ENCODE data around the gene KCNK15. TPM values are rescaled to one million over a fixed set of nuclear protein-coding genes. Genes with fewer than 3 reads are reported as not detected.

KCNK15 gene
- total RNA-seq, 1 donor from 2014 or later: 0.21 TPM

DNA sequence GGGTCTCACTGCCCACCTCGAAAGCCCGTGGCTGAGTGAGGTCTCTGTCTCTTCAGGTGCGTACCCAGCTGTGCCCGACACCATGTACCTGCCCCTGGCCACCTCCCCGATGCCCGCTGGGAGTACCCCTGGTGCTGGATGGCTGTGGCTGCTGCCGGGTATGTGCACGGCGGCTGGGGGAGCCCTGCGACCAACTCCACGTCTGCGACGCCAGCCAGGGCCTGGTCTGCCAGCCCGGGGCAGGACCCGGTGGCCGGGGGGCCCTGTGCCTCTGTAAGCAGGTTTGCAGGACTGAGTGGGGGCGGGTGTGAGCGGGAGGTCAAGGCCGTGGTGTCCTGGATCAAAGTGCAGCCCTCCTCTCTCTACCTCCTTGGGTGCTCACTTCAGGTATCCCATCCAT, 25.8 kb upstream of the KCNK15 start:
- no peak overlapping the region for H3K27ac ChIP-seq
- H3K36me3 Mint-ChIP-seq: no peaks in the 10 kb centered on the region

DNA sequence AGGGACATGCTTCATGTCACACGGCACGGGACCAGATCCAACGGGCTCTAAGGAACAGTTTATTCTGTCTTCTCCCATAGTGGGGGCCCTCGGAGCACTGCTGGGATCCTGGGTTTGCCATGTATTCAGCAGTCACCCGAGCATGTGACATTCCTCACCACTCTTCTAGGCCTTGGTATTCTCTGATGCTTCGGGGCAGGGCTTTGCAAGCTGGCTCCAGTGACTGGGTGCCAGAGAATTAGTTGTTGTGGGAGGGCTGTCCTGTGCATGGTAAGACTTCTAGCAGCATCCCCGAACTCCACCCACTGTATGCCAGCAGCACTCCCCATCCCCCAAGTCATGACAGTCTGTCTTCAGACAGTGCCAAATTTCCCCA, 25.1 kb upstream of the KCNK15 start:
- DNase-seq (ENCODE audit: low spot score): no peak
- Histone ChIP-seq H3K36me3 (no peaks in the 10 kb centered on the region), H3K4me2 (no peak overlapping the region), H3K4me1 (no peaks in the 10 kb centered on the region), H3K4me3 (no peak overlapping the region), H3K9ac (no peak overlapping the region), H3K27me3 (no peaks in the 10 kb centered on the region), H3F3A (ENCODE audit: low read depth) (no peaks in the 10 kb centered on the region), H3K9me3 (ENCODE audit: low read depth) (no peaks in the 10 kb centered on the region), H2AFZ (replicated peaks) (no peak overlapping the region), H3K27ac (no peak overlapping the region), H4K20me1 (ENCODE audit: low read depth) (no peaks in the 10 kb centered on the region), H3K79me2 (ENCODE audit: low read depth) (no peaks in the 10 kb centered on the region)
- Mint-ChIP-seq H3K27ac (peak overlapping the region; percentile 47), H3K27me3 (ENCODE audit: insufficient read depth, low read depth) (peaks cover 9% of the 10 kb centered on the region), H3K9me3 (no peaks in the 10 kb centered on the region), H3K4me3 (no peak overlapping the region), H3K4me1 (peaks cover 8% of the 10 kb centered on the region), H3K36me3 (no peaks in the 10 kb centered on the region)
- no peak for TF ChIP-seq CTCF (IDR thresholded peaks at IDR 0.05)
- no peak for TF ChIP-seq EZH2phosphoT487 (IDR thresholded peaks at IDR 0.05)
- TF ChIP-seq EZH2 (IDR thresholded peaks at IDR 0.05): no peak

More for the DNA sequence above, 25.8 kb upstream of the KCNK15 start:
- H2AFZ ChIP-seq (replicated peaks): no peak overlapping the region
- H3K4me1 ChIP-seq: no peaks in the 10 kb centered on the region
- no peak overlapping the region for H3K4me3 ChIP-seq
- H3K36me3 ChIP-seq: no peaks in the 10 kb centered on the region
- no peaks in the 10 kb centered on the region for H3K9me3 ChIP-seq (ENCODE audit: low read depth)
- peaks cover 8% of the 10 kb centered on the region for H3K4me1 Mint-ChIP-seq
- H3K4me2 ChIP-seq: no peak overlapping the region
- H3K9me3 Mint-ChIP-seq: no peaks in the 10 kb centered on the region
- H3K27ac Mint-ChIP-seq: no peak overlapping the region
- no peak overlapping the region for H3K4me3 Mint-ChIP-seq
- no peak overlapping the region for H3K9ac ChIP-seq
- peaks cover 10% of the 10 kb centered on the region for H3K27me3 Mint-ChIP-seq (ENCODE audit: insufficient read depth, low read depth)
- no peaks in the 10 kb centered on the region for H3K27me3 ChIP-seq
- no peak for DNase-seq (ENCODE audit: low spot score)
- TF ChIP-seq EZH2phosphoT487 (IDR thresholded peaks at IDR 0.05) (no peak), EZH2 (IDR thresholded peaks at IDR 0.05) (no peak), CTCF (IDR thresholded peaks at IDR 0.05) (no peak)
- no peaks in the 10 kb centered on the region for H3K79me2 ChIP-seq (ENCODE audit: low read depth)
- no peaks in the 10 kb centered on the region for H4K20me1 ChIP-seq (ENCODE audit: low read depth)
- no peaks in the 10 kb centered on the region for H3F3A ChIP-seq (ENCODE audit: low read depth)

DNA sequence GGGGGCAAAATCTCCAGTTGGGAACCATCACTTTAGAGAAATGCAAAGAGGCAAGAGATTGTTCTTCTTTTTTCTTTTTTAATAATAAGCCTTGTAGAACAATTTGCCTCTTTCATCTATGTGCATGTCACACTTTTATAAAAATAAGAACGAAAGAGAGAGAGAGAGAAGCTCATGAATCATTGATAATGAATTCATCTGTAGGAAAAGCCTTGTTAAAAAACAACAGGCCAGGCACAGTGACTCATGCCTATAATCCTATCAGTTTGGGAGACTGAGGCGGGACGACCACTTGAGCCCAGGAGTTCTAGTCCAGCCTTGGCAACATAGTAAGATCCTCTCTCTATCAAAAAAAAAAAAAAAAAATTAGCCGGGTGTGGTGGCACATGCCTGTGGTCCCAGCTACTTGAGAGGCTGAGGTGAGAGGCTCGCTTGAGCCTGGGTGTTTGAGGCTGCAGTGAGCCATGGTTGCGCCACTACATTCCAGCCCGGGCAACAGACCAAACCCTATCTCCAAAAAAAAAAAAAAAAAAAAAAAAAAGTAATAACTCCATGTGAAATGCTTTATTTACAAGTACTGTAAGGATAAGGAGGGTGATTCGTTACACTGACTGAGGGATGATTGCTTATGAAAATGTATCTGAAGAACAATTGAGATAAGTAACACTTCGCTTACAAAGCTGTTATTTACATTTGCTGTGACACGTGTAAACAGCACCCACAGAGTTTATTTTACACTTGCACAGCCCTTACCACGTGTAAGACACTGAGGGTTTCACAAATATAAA, 24.5 kb upstream of the KCNK15 start:
- Histone ChIP-seq H2AFZ (replicated peaks) (no peak overlapping the region), H3K27ac (no peak overlapping the region), H3K4me1 (no peaks in the 10 kb centered on the region), H3K9me3 (ENCODE audit: low read depth) (no peaks in the 10 kb centered on the region), H3K9ac (no peak overlapping the region), H3K36me3 (no peaks in the 10 kb centered on the region), H3F3A (ENCODE audit: low read depth) (no peaks in the 10 kb centered on the region), H4K20me1 (ENCODE audit: low read depth) (no peaks in the 10 kb centered on the region), H3K4me2 (no peak overlapping the region), H3K79me2 (ENCODE audit: low read depth) (no peaks in the 10 kb centered on the region), H3K27me3 (no peaks in the 10 kb centered on the region), H3K4me3 (no peak overlapping the region)
- peak overlapping the region; percentile 47 for H3K27ac Mint-ChIP-seq
- H3K4me1 Mint-ChIP-seq: peaks cover 8% of the 10 kb centered on the region
- no peaks in the 10 kb centered on the region for H3K9me3 Mint-ChIP-seq
- TF ChIP-seq EZH2 (IDR thresholded peaks at IDR 0.05) (no peak), CTCF (IDR thresholded peaks at IDR 0.05) (no peak), EZH2phosphoT487 (IDR thresholded peaks at IDR 0.05) (no peak)
- DNase-seq (ENCODE audit: low spot score): no peak
- no peaks in the 10 kb centered on the region for H3K36me3 Mint-ChIP-seq
- H3K4me3 Mint-ChIP-seq: no peak overlapping the region
- peaks cover 7% of the 10 kb centered on the region for H3K27me3 Mint-ChIP-seq (ENCODE audit: insufficient read depth, low read depth)

Measured in neural progenitor cell (in vitro differentiated cells).